GM21619 (cell line): ENCODE measurements around the gene RNF222.
"Not testable (repeated sequence)": the region's sequence is repeated elsewhere in the genome, so short reads cannot be mapped to it uniquely, and the experiment has no call there.

Source experiments
- ATAC-seq: cut with Tn5 transposase; IDR thresholded peaks from one replicate; pipeline ENCODE4 v1.9.1; 2021; ENCODE audit not compliant: unreplicated experiment

RNF222 gene

GRCh38 chr17:8413328-8413727, 15.7 kb upstream of the RNF222 start:
- no peak for ATAC-seq

DNA sequence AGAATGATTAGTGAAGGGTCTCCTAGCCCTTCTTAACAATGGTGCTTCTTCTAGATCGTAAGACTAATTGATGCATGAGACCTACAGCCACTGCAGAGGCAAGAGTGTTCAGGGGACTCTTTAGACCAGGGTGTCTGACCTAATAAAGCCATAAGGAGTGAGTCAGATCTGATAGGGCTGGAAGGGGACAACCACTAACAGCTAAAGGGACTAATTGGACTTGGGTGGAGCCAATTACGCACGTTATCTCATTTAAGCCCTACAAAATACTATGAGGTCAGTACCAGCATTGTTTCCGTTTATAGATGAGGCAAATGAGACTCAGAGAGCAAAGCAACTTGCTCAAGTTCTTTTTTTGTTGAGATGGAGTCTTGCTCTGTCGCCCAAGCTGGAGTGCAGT, 14.5 kb upstream of the RNF222 start:
- no peak for ATAC-seq

GRCh38 chr17:8410883-8411238, 13.2 kb upstream of the RNF222 start:
- ATAC-seq: no peak

DNA sequence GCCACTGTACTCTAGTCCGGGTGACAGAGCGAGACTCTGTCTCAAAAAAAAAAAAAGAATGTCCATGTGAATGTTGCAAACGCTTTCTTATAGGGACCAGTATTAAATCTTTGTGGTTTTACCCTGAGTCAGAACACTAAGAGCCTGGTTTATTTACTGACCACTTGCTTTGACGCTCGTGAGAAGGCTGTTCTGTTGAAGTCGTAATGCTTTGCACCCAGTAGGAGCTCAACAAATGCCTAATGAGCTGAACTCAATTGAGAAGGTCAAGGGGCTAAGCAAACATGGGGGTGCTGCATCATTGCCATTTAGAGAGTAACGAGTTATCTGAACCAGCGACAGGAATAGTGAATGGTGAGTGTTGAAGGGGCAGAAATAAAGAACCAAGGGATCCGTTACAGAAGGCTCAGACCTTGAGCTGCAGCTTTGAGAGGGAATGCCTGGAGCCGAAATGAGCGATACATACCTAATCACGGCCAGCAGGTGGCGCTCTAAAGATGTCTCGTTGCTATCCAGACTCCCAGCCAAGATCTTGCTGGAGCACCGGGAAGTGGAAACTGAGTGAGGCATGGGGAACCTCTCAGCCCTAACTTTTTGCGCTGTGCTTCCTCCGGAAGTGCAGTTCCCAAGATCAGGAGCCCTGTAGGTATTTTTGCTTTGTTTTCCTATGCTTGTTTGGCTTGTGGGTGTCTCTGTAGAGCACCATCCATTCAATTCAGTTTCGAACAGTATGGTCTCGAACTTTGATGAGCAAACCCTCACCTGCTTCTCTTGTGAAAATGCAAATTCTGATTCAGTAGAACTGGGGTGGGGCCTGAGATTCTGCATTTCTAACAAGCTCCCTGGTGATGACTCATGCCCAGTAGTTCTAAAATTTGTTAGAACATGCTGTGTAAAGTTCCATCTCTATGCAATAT, 12.6 kb upstream of the RNF222 start:
- no peak for ATAC-seq

- ATAC-seq: no peak
Measured at GRCh38 chr17:8408371-8408770, 10.7 kb upstream of the RNF222 start.

GRCh38 chr17:8406174-8406573, 8.5 kb upstream of the RNF222 start:
- ATAC-seq: no peak

DNA sequence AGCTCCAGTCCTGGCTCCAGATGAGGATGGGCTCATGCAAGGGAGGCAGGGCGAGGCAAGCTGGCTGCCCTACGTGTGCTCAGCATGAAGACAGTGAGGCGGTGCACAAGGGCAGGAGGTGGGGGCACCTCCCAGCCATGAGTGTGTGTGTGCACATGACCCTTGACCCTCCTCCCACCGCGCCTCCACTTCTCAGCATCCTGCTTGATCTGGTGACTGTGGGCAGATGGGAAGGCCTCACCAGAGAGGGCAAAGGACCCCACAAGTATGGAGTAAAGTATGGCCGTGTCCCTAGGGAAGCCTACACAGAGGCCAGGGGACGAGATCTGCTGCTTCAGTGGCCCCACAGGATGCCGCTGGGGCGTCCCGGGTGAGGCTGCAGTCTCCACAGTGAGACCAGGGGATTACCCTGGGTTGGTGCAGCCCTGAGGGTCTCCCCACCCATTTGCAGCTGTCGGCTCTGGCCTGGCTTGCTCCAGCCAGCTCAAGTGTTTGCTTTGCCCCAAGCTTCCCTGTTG, 7.9 kb upstream of the RNF222 start:
- no peak for ATAC-seq

DNA sequence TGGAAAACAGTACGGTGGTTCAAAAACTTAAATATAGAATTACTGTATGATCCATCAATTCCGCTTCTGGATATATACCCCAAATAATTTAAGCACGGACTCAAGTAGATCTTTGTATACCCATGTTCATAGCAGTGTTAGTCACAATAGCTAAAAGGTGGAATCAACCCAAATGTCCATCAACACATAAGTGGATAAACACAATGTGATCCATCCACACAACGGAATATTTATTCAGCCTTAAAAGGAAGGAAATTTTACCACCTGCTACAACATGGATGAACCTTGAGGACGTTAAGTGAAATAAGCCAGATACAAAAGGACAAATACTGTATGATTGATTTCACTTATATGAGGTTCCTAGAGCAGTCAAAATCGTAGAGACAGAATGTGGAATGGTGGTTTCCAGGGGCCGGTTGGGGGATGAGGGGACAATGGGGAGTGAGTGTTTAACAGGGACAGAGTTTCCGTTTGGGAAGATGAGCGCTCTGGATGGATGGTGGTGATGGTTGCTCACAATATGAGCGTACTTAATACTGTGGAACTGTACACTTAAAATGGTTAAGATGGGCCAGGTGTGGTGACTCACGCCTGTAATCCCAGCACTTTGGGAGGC, 5.4 kb upstream of the RNF222 start:
- no peak for ATAC-seq

DNA sequence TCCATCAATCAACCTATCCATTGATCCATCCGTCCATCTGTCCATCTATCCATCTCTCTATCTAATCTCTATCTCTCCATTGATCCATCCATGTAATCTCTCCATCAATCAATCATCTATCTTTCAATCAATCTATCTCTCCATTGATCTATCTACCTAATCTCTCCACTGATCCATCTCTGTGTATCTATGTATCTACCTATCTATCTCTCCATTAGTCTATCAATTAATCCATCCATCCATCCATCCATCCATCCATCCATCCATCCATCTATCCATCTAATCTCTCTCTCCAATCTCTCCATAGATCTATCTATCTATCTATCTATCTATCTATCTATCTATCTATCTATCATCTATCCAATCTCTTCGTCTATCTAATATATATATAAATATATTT, 3.5 kb upstream of the RNF222 start:
- ATAC-seq: no peak

DNA sequence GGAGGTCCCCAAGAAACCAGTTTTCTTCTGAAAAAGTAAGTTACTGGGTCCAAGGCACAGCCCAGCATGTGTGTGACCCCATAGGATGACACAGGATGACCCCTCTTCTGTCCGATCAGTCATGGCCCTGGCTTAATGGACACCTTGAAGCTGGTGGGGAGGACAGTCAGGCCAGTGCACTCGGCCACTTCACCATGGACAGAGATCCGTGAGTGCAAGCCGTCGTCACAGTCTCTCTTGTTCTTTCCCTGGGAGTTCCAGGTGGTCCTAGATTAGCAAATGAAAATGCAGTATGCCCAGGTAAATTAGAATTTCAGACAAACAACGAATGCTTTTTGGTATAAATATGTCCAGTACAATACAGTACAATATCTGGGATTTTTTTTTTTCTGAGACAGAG, 1.4 kb upstream of the RNF222 start:
- no peak for ATAC-seq

DNA sequence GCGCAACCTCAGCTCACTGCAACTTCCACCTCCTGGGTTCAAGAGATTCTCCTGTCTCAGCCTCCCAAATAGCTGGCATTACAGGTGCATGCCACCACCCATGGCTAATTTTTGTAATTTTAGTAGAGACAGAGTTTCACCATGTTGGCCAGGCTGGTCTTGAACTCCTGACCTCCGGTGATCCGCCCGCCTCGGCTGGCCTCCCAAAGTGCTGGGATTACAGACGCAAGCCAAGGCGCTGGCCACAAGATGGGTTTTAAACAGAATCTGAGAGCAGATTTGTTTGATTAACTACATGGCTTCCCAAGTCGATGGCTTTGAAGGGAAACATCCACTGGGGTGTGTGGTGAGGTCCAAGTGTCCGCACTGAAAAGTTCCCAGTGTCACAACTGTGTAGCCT, 3.1 kb downstream of the RNF222 start:
- ATAC-seq: not testable (repeated sequence)

DNA sequence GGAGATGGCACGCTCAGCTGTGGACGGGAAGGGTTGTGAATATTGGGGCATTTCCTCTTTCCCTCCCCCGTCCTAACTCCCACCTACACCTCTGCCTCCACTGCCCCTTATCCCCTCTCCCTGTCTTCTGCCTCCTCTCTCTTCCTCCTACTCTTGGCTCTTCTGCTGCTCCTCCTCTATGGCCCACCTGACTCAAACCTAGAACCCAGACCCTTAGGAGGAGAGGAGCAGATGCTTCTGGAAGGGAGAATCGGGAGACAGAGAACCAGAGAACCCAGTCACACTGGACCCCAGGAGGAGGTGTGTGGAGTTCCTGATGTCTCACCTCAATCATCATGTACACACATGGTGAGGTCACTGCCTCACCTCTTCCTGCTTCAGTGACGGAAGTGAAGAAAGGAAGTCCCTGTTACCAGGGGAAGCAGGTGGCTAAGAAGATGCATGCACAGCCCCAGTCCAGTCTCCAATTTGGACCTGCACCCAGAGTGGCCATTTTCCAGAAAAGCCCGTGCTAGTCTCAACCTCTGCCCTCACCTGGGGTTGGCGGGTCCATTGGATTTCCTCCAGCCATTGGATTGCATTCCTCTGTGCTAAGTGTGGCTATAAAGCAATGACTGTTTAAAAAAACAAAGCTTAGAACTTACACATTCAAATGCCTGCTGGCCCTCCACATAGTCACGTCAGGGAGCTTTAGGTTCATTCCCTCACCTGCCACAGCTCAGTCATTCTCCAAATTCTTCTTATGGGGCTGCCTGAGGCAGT, 4.0 kb downstream of the RNF222 start:
- ATAC-seq: no peak

DNA sequence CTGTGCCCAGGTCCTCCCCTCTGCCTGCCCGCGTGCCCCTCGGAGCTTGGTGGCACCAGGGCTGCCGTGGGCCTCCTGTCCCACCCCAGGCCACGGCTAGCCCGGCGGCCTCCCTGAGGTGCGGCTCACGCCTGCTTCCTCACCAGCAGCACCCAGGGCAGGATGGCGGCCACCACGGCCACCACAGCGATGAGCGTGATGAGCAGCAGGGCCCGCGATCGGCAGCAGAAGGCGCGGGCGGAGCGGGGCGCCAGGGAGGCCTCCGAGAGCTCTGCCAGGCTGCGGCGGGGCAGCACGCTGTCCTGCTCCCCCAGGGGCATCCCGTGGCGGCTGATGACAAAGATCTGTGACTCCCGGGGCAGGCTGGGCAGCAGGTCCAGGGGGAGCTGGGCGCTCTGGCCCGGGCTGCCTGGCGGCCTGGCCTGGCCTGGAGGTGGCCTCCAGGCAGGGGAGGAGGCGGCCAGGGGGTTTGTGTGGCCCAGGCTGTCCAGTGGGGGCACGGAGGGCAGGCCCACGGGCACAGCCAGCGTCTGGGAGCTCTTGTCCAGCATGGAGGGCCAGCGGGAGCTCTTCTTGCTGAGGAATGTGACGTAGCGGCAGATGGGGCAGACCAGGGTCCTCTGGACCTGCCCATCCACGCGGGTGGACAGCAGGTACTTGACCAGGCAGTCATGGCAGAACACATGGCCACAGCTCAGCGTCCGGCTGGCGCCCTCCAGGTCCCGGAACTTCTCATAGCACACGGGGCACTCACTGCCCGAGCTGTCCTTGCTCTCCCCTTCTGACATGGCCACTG, 4.8 kb downstream of the RNF222 start:
- no peak for ATAC-seq

- no peak for ATAC-seq
Measured at GRCh38 chr17:8392274-8392673, 5.4 kb downstream of the RNF222 start.

DNA sequence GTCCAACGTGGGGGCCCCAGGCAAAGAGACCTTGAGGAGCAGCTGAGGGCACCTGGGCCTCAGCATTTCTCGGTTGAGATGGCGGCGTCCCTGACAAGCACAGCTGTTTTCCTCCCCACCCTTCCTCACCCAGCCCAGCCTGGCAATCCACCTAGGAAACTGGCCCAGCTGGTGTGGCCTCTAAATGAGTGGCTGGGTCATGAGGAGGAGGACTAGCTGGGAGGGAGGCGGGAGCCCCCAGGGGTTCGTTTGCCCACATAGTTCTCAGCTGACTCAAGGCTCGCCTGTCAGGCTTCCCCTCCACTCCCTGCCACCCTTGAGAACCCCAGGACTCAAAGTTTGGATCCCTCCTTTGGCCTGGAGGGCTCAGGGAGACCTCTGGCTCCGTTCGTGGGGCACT, 5.9 kb downstream of the RNF222 start:
- no peak for ATAC-seq

DNA sequence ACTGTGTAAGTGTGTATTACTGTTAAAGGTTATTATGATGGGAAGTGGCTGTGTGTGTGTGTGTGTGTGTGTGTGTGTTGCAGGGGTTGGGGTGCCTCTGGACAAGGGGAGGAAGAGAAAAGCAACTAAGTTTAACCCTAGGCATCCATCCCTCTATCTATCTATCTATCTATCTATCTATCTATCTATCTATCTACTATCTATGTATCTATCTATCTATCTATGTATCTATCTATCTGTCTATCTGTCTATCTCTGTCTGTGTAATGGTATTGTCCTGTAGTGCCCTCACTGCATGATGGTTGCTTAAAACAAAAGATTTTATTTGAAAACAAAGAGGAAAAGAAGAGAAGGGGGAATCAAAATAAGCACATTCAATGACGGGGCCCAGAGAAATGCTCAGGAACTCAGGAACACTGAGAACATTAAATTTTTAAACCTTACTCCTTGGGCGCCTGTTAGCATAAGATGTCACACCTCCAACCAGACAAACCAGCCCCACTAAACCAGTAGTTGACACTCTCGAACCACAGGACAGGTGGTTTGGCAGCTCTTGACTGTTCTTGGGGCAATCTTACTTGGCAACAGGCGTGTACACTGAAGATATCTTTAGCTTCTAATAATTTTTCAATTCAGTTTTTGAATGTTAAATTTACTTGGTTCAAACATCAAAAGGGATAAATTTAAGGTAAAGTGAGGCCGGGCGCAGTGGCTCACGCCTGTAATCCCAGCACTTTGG, 9.5 kb downstream of the RNF222 start:
- no peak for ATAC-seq

DNA sequence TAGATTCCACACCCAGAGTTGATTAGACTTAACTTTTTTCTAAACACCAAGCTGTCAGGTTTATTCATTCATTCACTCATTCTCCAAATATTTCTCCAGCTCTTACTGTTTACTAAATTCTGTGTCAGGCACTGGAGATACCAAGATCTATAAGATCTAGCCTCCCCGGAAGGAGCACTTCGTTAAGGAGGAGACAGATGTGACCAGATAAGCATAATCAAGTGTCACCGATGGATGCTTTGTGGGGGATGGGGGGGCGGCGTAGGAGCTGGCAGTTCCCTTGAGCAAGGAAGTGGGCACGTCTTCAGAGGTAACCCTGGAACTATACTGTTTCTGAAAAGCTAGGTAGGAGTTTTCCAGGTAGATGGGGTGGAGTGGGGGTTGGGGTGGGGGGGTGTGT, 10.8 kb downstream of the RNF222 start:
- no peak for ATAC-seq

GRCh38 chr17:8384801-8385378, 12.7 kb downstream of the RNF222 start:
- no peak for ATAC-seq

GRCh38 chr17:8383143-8383822, 14.3 kb downstream of the RNF222 start, which contains the start of gene RPL26:
Gene RPL26 (minus strand): TSS chr17:8383193. CDS start chr17:8382310, 883 bp downstream.
- ATAC-seq: peak; percentile 84
